Large intestine (tissue), 1 donor: ENCODE measurements around the gene ANKS4B. TPM values are rescaled to one million over a fixed set of nuclear protein-coding genes. Genes with fewer than 3 reads are reported as not detected.

Source experiments
- polyA plus RNA-seq: library from polyadenylated mRNA; unstranded; fragments of 120-200 nt; gene quantifications from one replicate; pipeline ENCODE4 v1.2.1, GENCODE V29; 2013

Gene ANKS4B
- polyA plus RNA-seq, 1 donor = 39.3 TPM

Other genes with a start within 250 kb of the ANKS4B start
- gene DNAH3, start 82.9 kb upstream of the ANKS4B start, polyA plus RNA-seq = 0.16 TPM
- gene LDAF1, start 75.0 kb upstream of the ANKS4B start, polyA plus RNA-seq = 23.0 TPM
- 0.27 TPM for gene ZP2, start 22.1 kb upstream of the ANKS4B start, polyA plus RNA-seq
- gene CRYM, start 44.6 kb downstream of the ANKS4B start, polyA plus RNA-seq = 4.0 TPM